HuH-7.5 (cell line): ENCODE measurements around the gene CEBPG.

Experiments used
- DNase-seq: peaks from one replicate; pipeline ENCODE4 v3.0.0; 2011; ENCODE audit warnings: low spot score

The CEBPG gene

GRCh38 chr19:33395561-33396550 is 22.3 kb downstream of the CEBPG start:
- DNase-seq = no peak

GRCh38 chr19:33396701-33397535 is 23.4 kb downstream of the CEBPG start:
- DNase-seq = peak; percentile 94

GRCh38 chr19:33397536-33398360 is 24.2 kb downstream of the CEBPG start:
- no peak for DNase-seq

- DNase-seq = no peak
Observed at GRCh38 chr19:33398361-33399060, 25.0 kb downstream of the CEBPG start.

GRCh38 chr19:33399081-33399744 is 25.7 kb downstream of the CEBPG start:
- DNase-seq = no peak

- no peak for DNase-seq
Observed at GRCh38 chr19:33399745-33400681, 26.5 kb downstream of the CEBPG start.

- DNase-seq = no peak
Observed at GRCh38 chr19:33400856-33401682, 27.6 kb downstream of the CEBPG start.

GRCh38 chr19:33401683-33402420 is 28.3 kb downstream of the CEBPG start:
- no peak for DNase-seq

GRCh38 chr19:33402421-33403220 is 29.1 kb downstream of the CEBPG start:
- DNase-seq = no peak

GRCh38 chr19:33403221-33403972 is 29.9 kb downstream of the CEBPG start:
- DNase-seq = peak; percentile 99

GRCh38 chr19:33403973-33404304 is 30.4 kb downstream of the CEBPG start:
- no peak for DNase-seq

- DNase-seq = no peak
Observed at GRCh38 chr19:33404506-33405253, 31.2 kb downstream of the CEBPG start.

GRCh38 chr19:33405254-33405552 is 31.7 kb downstream of the CEBPG start:
- no peak for DNase-seq

GRCh38 chr19:33405553-33406461 is 32.3 kb downstream of the CEBPG start:
- no peak for DNase-seq
